Peyer's patch (tissue), 4 donors: ENCODE measurements around the gene PTPN11. TPM values are rescaled to one million over a fixed set of nuclear protein-coding genes. Genes with fewer than 3 reads are reported as not detected.

Experiments used
- DNase-seq, 3 donors: peaks; one replicate each; pipeline ENCODE4 v3.0.0-alpha.2; 2017 to 2019
- H3K27ac ChIP-seq, 4 donors: fragments of 200-600 bp; sonication (generic); one replicate each; pipeline ENCODE4 v1.5.1; 2016 to 2019
- H3K27me3 ChIP-seq, 2 donors: fragments of 200-600 bp; sonication (generic); one replicate each; pipeline ENCODE4 v1.5.1; 2019
- H3K36me3 ChIP-seq, 3 donors: fragments of 200-600 bp; sonication (generic); one replicate each; pipeline ENCODE4 v1.5.1; 2016 to 2019
- H3K4me1 ChIP-seq, 4 donors: fragments of 200-600 bp; sonication (generic); one replicate each; pipeline ENCODE4 v1.5.1; 2016 to 2019
- H3K4me3 ChIP-seq, 4 donors: fragments of 200-600 bp; sonication (generic); 1 replicate in 3 of 4; 2 replicates in 1 of 4; pipeline ENCODE4 v1.5.1; 2016 to 2019; ENCODE audit warnings: mild to moderate bottlenecking in 1 of 4
- H3K9me3 ChIP-seq, 4 donors: fragments of 200-600 bp; sonication (generic); one replicate each; pipeline ENCODE4 v1.5.1; 2016 to 2019; ENCODE audit warnings: mild to moderate bottlenecking in 1 of 4
- POLR2A ChIP-seq, 2 donors: fragments of 450-650 bp; IDR thresholded peaks; one replicate each; pipeline ENCODE4 v1.5.1; 2017; ENCODE audit warnings: antibody characterized with exemption in 2 of 2, mild to moderate bottlenecking in 2 of 2, moderate library complexity in 2 of 2
- total RNA-seq, 4 donors: library from RNA; depleted of rRNA; stranded (reverse); fragments of >200 nt; gene quantifications; one replicate each; pipeline ENCODE4 v1.1.0, GENCODE V29; 2016
- TF ChIP-seq, protein P1 (sequence below), 6 experiments: fragments of 450-650 bp in 4 of 6; fragments of 200-600 bp in 2 of 6; sonication (generic) in 1 of 6; IDR thresholded peaks; one replicate each; pipeline ENCODE4 v1.5.1; 2017 to 2019; ENCODE audit warnings: antibody characterized with exemption in 6 of 6, mild to moderate bottlenecking in 3 of 6, moderate library complexity in 1 of 6

PTPN11 gene
- total RNA-seq, 4 donors from 2014 or later: 34.5 to 128 (median 40.5) TPM

DNA sequence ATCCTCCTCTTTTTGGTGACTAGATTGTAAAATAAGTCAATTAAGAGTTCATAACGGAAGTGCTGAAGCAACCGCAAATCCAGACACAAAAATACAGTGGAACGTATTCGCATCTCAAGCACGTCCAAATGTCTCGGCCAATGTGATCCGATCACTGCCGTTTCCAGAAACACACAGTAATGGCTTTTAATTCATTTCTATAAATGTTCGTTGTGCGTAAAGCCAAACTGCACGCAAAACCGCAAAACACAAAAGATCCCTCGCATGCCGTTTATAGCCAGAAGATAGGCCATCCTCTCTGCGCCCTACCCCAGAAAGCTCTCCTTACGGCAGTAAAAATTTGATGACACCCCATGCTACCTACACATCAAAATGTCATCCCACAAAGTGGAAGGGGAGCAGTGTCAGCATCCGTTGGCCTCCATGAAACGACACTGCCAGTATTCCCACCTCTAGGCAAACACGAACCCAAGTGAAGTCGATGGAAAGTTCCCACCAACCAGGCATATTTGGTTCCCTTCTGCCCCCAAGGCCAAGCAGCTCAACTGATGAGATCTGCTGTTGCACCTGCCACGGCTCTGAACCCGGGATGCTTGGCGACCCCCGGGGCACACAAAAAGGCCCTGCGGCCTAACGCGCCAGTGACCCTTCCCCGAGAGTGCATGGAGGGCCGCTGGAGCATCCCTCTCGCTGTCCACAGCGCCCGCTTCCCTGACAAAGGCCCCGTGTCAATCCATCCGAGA lies 37.9 kb upstream of the PTPN11 start:
- H3K36me3 ChIP-seq: no peaks in the 10 kb centered on the region
- H3K4me3 ChIP-seq: peak overlapping the region; percentile 89 to 99 (median 94)
- DNase-seq: peak in 1 of 3 donors; percentile 45
- no peak for TF ChIP-seq POLR2A (IDR thresholded peaks at IDR 0.05)
- TF ChIP-seq, protein P1, sequence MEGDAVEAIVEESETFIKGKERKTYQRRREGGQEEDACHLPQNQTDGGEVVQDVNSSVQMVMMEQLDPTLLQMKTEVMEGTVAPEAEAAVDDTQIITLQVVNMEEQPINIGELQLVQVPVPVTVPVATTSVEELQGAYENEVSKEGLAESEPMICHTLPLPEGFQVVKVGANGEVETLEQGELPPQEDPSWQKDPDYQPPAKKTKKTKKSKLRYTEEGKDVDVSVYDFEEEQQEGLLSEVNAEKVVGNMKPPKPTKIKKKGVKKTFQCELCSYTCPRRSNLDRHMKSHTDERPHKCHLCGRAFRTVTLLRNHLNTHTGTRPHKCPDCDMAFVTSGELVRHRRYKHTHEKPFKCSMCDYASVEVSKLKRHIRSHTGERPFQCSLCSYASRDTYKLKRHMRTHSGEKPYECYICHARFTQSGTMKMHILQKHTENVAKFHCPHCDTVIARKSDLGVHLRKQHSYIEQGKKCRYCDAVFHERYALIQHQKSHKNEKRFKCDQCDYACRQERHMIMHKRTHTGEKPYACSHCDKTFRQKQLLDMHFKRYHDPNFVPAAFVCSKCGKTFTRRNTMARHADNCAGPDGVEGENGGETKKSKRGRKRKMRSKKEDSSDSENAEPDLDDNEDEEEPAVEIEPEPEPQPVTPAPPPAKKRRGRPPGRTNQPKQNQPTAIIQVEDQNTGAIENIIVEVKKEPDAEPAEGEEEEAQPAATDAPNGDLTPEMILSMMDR (IDR thresholded peaks at IDR 0.05): no peak
- no peaks in the 10 kb centered on the region for H3K27me3 ChIP-seq
- H3K9me3 ChIP-seq: no peaks in the 10 kb centered on the region
- H3K27ac ChIP-seq: peak overlapping the region in 1 of 4 donors; percentile 91
- peaks cover 0 to 18% (median 2%) of the 10 kb centered on the region in 4 donors for H3K4me1 ChIP-seq

DNA sequence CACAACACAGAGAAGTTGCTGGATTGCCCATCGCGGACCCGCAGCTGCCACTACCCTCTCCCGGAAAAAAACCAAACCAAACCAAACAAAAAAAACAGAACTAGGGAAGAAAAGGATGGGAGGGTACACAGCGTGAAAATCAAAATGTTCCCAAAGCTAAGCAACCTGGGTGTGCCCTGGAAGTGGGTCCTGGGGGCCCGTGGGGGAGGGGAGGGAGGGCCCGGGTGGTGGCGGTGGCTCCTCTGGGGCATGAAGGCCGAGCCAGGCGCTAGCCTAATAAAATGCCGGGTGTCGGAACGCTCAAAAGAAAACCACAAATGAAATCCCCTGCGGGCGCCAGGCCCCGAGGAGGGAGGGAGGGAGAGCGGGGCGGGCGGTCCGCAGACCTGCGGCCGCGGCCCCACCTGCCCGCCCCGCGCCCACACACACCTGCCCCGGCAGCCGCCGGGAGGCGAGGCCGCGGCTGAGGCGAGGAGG lies 37.3 kb upstream of the PTPN11 start:
- H3K27me3 ChIP-seq: no peaks in the 10 kb centered on the region
- peak overlapping the region; percentile 89 to 99 (median 94) for H3K4me3 ChIP-seq
- TF ChIP-seq, protein P1 (IDR thresholded peaks at IDR 0.05): no peak
- no peak for TF ChIP-seq POLR2A (IDR thresholded peaks at IDR 0.05)
- no peaks in the 10 kb centered on the region for H3K9me3 ChIP-seq
- DNase-seq: peak in 2 of 3 donors; percentile 21 to 51
- H3K27ac ChIP-seq: peak overlapping the region; percentile 73 to 94 (median 88)
- H3K36me3 ChIP-seq: no peaks in the 10 kb centered on the region
- H3K4me1 ChIP-seq: peaks cover 0 to 18% (median 2%) of the 10 kb centered on the region in 4 donors

DNA sequence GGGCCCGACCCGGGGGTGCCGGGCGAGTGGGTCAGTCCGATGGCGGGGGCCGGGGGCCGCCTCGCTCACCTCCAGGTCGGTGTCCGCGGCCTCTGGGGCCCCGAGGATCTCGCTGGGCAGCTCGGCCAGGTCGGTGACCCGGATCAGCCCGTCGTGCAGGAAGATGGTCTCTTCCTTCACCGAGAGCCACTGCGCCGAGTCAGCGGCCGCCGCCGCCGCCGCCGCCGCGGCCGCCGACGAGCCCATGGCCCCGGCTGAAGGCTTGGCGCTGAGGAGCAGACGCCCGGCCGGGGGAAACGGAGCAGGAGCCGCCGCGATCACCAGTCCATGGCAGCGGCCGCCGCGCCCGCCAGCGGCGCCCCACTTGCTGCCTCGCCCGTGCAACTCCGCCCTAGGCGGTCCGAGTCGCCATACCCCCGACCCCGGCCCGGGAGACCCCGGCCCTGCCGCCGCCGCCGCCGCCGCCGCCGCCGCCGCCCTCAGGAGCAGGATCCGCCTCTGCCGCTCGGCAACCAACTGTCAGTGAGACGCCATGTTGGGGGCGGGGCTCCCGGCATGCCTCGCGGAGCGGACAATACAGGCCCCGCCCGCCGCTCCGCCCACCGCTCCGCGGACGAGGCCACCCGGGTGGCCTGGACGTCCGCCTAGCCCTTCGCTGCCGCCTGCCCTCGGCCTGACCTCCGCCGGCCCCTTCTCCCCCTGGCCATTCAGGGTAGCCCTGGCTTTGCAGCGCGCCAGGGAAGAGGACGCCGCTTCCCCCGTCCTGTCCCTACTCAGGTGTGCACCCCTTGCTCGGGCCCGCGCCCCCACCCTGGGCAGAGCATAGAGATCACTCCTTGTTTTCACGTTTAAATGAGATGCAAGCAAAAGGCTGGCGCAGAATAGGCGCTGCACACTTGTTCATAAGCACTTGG lies 36.6 kb upstream of the PTPN11 start, which contains the start of gene HECTD4:
Gene HECTD4 (minus strand): TSS at position 549 of the 914 bp plus-strand sequence. CDS start 303 bp downstream, at position 246.
- H3K27me3 ChIP-seq: no peaks in the 10 kb centered on the region
- TF ChIP-seq, protein P1 (IDR thresholded peaks at IDR 0.05): no peak
- TF ChIP-seq POLR2A (IDR thresholded peaks at IDR 0.05): peak; percentile 84 to 90
- peak; percentile 98 for DNase-seq

DNA sequence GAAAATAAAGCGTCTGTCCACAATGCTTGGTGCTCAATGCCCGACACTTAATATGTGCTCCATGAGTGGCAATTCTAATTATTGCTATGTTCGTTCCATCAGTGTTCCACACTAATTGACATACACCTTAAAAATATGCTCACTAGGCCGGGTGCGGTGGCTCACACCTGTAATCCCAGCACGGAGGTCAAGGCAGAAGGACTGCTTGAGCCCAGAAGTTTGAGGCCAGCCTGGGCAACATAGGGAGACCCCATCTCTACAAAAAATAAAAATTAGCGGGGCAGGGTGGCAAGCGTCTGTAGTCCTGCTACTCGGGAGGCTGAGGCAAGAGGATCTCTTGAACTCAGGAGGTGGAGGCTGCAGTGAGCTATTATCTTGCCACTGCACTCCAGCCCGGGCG lies 35.9 kb upstream of the PTPN11 start:
- TF ChIP-seq POLR2A (IDR thresholded peaks at IDR 0.05): no peak
- TF ChIP-seq, protein P1 (IDR thresholded peaks at IDR 0.05): no peak
- peak overlapping the region; percentile 89 to 99 (median 94) for H3K4me3 ChIP-seq
- no peaks in the 10 kb centered on the region for H3K36me3 ChIP-seq
- no peaks in the 10 kb centered on the region for H3K9me3 ChIP-seq
- peaks cover 0 to 20% (median 2%) of the 10 kb centered on the region in 4 donors for H3K4me1 ChIP-seq
- peak in 1 of 3 donors; percentile 45 for DNase-seq
- peak overlapping the region in 3 of 4 donors; percentile 85 to 94 (median 91) for H3K27ac ChIP-seq
- no peaks in the 10 kb centered on the region for H3K27me3 ChIP-seq

More for the DNA sequence above, 36.6 kb upstream of the PTPN11 start, which contains the start of gene HECTD4:
- Histone ChIP-seq H3K4me3 (peak within 1 kb of the TSS; percentile 89 to 99 (median 94)), H3K27ac (peak within 1 kb of the TSS; percentile 73 to 94 (median 88)), H3K36me3 (no peaks in the 10 kb centered on the region), H3K4me1 (peaks cover 0 to 18% (median 2%) of the 10 kb centered on the region in 4 donors), H3K9me3 (no peaks in the 10 kb centered on the region)

DNA sequence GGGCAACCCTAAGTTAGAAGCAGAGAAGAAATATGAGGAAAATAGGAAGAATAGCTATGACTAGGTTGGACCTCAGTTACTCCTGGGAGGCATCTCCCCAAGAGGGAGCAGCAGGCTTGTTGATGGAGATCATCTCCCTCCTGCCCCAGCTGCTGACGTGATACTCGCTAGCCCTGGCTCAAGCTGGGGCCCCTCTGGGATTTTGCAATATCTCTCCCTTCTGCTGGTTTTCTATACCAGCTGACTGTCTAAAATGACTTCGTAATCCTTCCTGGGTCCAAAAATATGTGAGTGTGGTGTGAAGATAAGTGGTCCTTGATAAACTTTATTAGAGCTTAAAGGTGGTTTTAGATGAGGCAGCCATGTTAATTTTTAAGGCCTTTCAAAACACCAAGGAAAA lies 32.0 kb upstream of the PTPN11 start:
- TF ChIP-seq, protein P1 (IDR thresholded peaks at IDR 0.05): no peak
- TF ChIP-seq POLR2A (IDR thresholded peaks at IDR 0.05): no peak
- peak in 1 of 3 donors; percentile 45 for DNase-seq
- no peak overlapping the region for H3K27ac ChIP-seq
- no peak overlapping the region for H3K4me3 ChIP-seq
- no peaks in the 10 kb centered on the region for H3K36me3 ChIP-seq
- H3K9me3 ChIP-seq: no peaks in the 10 kb centered on the region
- no peaks in the 10 kb centered on the region for H3K27me3 ChIP-seq
- peaks cover 0 to 4% (median 1%) of the 10 kb centered on the region in 4 donors for H3K4me1 ChIP-seq
